NCI-H1105 treated with DMSO at 0.1 percent for 48 hours (cell line): ENCODE measurements around the gene DPYSL4.

ENCODE experiments used
- DNase-seq: peaks from one replicate; lab custom pipeline; 2025; lab: John Stamatoyannopoulos, UW

Gene DPYSL4

DNA sequence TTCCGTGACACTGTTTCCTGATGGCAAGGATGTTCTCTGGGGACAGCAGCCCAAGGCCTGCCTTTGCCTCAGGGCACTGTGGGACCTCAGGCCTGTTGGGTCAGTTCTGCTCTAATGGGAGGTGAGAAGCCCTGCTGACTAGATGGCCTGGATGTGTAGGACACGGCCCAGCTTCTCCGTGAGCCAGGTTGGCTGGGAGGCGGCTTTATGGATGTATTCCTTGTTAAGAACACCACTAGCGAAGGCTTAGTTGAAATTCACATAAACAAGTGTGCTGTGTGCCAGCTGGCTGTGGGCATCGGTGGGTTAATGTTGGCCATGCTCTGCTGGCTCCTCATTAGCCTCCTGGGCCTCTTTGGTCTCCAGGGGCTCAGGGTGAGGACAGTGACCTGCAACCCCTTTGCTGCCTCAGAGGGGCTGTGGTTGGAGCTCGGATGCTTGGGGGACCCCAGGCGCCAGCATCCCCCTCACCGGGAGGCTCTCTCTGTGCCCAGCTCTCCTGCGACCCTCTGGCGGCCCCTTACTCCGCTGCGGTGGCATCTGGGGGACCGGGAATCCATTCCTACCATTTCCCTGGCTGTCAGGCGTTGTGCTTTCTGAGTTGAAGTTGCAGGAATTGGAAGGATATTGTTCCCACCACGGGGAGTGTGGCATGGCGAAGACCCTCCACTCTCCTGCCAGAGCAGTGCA lies 22.8 kb upstream of the DPYSL4 start:
- DNase-seq: no peak

DNA sequence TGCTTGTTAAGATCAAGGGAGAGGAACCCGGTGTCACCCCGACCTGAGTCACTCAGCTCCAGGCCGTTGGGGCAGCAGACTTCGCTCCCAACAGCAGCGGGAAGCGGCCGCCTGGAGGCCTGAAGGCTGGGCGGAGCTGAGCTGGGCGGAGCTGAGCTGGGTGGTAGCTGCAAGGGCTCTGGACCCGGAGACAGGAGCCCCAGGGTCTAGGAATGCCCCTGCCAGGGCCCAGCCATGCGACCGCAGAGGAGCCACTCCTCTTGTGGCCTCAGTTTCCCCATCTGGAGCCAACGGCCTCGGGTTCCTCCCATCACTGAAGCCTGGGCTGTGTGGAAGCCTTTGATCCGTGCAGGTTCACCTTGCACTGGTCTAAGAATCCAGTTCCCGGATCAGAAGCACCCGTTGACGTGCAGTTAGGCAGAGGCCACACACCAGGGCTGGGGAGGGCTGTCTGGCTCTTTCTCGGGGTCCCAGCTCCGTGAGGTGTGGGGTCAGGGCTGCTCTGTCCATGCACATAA lies 21.9 kb upstream of the DPYSL4 start:
- no peak for DNase-seq

DNA sequence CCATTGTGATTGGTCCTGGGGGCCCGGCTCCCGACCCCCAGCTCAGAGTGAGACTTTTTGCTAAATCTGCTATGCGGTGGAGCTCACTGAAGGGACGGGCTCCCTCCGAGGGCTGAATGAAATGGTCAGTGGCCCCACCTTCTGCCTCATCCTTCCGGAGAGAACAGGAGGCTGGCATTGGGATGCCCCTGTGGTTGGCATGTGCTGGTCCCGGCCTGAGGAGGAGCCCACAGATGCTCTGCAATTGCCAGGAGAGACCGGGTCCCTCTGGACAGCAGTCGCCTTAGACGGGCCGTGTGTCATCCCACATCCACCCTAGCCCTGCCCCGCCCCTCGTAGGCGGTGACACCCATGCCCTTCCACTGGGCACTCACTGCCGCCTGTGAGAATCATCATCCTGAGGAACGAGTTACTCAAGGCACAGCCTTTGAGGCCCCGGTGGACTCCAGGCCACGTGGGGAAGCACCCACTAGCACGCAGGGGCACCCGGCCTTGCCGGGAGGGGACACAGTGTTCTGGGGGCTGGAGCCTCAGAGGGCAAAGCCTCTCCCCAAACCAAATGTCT lies 21.2 kb upstream of the DPYSL4 start:
- DNase-seq: no peak

DNA sequence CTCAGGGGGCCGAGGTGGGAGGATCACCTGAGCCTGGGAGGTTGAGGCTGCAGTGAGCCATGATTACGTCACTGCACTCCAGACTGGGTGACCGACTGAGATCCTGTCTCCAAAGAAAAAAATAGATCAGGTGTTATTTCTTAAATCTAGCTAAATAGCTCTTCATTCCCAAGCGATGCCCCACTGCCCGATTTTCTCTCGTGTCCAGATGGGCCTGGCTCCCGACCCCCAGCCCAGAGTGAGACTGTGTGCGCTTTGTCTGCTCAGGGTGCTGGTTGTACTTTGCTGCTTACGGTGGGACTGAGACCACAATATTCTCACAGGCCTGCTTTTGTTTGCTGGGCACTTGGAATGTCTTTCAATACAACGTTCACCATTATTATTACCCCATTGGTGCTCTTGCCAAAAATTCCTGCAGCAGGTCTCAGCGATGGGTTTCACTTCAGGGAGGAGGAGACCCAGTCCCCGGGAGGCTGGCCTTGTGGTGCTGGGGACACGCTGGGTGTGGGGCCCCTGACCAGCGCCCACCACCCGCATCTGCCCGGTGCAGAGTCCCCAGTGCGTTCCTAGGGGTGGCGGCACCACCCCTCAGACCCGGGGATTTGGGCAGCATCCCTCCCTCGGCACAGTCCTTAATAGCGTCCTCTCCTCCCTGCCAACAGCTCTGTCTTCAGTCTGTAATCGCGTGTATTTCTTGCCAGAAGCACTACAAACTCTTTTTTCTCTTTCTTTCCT lies 20.4 kb upstream of the DPYSL4 start:
- no peak for DNase-seq

DNA sequence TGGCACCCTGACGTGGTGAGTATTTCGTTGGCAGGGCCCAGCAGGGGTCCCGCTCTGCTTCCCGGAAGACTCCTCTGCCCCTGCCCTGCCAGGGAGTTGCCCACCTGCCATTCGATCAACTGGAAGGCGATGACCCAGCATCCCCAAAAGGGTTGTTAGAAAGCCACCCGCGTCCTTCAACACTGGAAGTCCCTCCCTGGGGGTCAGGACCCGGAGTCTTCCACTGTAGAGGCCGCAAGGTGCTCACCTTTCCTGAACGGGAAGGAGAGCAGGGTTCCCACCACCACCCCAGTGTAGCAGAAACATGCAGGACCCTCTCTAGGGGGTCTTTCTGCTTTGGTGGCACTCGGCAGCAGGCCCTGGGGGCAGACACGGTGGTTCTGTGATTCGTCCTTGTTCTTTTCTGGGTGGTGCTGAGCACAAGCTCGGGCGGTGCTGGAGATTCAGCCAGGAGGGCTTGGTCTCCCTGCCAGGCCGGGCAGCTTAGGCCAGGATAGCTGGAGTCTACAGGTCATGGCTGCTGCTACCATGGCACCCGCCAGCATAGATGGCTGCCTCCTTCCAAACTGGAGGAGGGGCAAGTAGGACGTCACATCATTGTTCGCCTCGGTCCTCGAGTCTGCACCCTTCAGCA lies 19.6 kb upstream of the DPYSL4 start:
- no peak for DNase-seq

DNA sequence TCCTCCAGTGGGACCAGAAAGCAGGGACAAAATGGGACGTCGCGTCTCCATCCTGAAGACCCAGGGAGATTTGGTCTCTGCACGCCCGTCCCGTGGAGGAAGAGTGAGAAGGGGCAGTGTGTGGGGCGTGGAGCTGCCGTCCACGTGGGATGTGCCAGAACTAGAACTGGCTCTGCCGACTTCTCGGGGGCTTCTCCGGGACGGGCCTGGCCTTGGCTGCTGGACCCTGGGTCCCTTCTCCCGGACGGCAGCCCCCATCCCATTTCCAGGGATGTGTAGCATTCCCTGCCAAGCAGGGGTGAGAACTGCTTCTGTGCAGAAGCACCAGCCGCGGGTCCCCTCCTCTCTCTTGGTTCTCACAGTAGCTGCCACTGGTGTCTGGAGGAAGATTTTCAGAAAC lies 18.8 kb upstream of the DPYSL4 start:
- DNase-seq: no peak

DNA sequence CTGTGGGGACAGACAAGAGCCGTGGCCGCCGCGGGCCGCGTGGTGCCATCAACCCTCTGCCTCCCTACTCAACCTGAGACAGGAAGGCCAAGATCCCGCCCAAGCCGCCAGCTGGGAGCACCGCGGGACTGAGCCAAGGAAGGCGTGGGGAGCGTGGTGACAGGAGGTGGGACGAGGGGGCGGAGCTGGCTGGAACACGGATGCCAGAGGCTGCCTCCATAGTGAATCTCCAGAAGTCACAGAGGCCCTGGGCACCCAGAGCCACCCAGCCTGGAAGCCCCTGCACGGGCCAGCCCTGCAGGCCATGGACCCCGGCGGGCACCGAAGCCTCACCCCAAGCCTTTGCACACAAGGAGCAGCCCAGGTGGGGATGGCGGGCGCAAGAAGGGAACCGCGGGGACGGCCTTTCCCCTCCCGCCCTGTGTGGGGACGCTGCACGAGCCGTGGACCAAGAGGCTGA lies 18.1 kb upstream of the DPYSL4 start:
- DNase-seq: no peak

DNA sequence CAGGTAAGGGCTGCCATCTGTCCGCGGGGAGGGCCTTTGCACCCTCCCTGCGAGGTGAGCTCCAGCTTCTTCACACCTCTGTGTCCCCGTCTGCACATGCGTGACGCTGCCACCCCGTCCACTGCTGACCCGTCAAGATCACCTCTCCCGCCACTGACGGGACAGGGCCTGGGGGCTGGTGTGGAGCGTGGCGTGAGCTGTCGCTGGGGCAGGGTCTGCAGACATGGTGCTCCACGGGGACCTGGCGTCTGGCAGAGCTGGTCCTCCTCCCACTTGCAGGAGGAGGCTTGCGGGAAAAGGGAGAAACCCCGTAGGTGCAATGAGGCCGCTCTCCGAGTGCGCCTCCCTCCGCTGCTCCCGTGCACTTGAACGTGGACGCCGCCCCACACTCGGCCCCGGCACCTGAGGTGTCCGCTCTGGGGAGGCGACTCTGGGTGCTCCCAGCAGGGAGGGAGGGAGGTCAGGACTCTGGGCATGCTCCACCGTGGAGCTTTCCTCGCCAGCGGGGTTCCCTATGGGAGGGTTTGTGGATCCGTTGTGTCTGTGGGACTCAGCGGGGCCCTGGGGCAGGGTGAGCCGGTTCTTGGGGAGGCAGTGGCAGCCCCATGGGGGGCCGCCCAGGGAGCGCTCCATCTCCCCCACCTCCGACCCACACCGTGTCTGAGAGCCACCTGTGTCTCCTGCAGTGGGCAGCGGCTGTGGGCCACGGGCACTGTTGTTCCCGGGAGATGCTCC lies 17.6 kb upstream of the DPYSL4 start:
- DNase-seq: no peak

DNA sequence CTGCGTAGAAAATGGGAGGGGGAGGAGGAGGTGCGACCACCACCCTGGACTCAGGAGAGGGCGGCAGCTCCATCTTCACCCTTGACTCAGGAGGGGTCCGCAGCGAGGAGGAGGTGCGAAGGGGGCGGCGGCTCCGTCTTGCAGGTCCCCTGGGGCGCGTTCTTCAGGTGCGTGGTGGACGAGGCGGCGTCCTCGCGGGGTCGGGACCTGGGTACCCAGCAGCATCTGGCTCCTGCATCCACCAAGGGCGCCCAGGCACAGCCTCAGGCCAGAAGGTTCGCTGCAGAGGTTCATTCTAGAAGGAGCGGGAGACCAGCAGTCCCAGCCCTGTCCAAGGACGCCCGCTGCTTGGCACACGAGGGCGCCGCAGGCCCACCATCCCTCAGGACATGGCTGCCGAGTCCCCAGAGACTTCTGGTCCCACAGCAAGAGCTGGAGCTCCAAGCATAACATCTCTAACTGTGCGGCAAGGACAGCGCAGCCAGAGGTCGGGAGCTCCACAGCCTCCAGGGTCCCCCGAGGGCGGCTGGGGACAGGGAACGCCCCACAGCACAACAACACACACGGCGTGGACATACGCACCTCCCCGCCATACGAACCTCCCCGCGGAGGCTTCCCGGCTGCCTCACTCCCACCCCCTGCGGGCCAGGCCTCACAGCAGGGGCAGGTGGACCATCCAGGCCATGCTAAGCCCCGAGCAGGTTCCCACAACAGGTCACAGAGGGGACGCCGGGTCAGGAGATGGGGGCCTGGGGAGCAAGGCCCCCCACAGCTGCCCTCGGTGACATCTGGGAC lies 16.8 kb upstream of the DPYSL4 start:
- DNase-seq: no peak

DNA sequence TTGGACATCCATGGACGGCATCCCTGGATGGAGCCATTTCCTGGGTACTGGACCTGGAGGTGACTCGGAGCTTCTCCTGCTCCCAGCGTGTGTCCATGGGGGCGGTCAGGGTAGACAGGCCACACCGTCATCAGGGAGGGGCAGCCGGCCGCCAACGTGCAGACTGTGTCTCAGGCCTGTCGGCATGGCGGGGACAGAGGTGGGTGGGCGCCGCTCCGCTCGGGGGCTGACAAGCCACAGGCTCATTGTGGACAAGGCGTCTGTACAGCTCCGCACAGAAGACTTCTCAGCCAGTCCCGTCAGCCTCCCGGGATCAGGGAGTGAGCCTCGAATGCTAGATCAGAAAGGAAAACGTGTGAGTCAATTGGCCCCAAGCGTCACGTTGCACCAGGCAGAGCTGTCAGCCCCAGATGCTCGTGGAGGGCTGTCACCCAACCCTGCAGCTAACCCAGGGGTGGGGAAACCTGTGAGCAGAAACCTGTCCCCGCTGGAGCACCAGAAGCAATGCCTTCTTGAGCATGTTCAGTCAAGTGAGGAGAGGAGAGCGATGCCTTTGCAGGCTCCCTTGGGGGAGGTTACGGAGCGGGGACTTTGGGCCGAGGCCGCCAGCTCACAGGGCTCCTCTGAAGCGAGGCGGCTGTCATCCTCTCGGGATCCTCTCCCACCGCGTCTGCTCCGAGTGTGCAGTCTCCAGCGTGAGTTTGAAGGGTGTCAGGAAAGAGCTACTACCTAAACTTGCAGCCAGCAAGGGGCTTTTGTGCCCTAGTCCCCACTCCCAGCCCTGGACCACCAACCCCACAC lies 16.0 kb upstream of the DPYSL4 start:
- DNase-seq: no peak

DNA sequence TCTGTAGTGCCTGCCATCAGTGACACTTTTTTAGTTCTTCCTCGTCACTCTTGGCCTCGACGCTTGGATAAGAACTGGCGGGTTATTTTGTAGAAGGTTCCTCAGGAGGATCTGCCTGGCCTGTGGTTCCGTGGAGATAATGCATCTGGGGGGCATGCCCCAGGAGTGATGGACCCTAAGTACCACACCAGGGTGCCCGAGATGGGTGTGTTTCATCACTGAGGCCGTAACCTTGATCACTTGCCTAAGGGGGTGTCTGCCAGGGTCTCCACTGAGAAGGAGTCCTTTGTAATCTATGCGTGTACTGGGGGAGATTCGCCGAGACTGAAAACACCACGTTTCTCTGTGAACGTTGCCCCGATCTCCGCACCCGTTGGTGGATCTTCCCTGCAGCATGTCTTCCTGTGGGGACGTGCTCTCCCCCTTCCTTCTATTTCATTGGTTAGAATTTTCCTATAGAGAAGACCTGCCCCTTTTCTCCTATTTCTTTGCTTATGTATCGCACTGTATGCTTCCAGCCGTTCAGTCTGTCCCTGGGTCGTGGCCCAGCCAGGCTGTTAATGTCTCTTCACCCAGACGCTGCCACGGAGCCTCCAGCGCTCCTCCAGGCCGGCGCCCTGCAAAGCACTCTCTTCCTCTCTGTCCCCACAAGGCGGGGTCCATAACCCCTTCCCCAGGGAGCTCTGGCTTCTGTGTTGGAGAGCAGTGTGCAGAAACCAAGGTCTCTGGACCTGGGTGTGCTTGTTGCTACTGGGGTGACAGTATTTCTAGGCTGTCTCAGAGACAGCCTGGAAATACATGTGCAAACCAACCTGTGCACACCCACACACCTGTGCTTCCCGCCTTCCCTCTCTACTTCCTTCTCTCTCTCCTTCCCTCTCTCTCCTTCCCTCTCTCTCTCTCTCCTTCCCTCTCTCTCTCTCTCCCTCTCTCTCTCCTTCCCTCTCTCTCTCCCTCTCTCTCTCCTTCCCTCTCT lies 14.4 kb upstream of the DPYSL4 start:
- DNase-seq: no peak

DNA sequence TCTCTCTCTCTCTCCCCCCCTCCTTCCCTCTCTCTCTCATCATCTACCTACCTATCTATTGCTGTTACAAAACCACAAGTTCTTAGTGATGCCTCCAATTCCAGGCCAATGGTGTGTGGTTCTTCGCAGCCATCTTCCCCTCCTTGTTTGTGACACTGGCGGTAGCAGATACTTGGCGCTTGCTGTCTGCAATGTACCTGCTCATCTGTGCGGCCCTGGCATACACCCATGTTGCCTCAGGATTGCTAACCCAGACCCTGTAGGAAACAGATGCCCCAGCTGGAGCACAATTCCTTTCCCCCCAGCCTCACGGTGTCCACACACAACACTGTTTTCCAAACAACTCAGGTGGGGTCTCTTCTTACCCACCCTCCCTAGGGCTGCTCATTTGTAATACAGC lies 13.6 kb upstream of the DPYSL4 start:
- no peak for DNase-seq

DNA sequence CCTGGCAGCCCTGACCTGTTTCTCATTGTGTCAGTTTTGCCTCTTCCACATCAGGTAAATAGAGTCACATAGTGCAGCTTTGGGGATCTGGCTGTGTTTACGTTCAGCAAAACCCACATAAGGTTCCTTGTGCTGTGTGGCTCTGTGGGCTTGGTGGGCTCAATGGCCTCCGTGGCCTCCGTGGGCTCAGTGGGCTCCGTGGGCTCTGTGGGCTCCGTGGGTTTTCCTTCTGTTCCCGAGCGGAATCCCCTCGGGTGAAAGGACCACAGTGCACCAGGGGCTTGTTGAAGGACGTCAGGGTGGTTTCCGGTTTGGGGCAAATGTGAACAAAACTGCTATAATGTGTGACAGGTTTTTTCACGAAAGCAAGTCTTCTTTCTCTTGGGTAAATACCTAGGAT lies 12.5 kb upstream of the DPYSL4 start:
- no peak for DNase-seq

DNA sequence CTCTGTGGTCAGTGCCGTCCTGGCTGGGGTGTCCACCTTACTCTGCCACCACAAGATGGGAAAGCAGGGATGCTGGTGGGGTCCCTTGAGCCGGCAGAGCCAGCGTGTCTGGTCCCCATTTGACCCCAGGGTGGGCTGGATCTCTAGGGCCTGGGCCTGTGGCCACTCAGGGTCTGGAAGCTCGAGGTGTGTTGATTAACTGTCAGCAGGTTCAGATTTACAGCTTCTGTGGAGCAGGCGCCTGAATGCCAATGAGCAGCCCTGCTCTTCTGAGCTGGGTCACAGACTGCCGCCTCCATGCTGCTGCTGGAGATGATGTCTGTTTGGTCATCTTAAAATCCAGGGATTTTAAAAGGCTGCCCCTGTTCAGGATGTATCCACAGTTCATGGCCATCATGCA lies 11.3 kb upstream of the DPYSL4 start:
- no peak for DNase-seq

DNA sequence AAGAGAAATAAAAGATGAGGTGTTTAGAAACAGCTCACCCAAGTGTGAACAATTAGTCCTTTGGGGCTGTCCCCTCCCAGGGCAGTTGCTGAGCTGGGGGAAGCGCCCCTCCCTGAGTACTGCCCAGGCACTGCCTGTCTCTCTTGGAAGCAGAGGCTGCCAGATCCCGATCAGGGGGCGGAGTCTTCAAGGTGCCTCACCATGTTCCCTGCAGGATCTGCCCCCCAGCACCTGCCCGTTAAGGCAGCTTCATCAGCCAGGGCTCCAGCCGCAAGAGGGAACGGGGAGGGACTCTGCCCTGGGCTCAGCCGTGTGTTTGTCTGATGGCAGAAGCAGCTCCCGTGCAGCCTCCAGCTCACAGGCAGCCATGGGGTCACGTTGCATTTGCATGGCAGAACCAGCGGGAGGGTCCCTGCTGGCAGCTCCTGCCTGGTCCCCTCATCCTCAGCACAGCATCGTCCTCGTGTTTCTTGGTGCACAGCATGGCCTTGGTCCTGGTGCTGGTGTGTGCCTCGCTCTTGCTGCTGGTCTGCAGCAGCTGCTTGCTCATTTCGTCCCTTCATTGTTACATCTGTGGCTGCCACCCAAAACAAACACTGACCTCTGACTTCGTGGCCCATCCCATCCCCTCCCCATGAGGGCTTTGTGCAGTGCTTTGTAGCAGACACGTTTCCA lies 10.7 kb upstream of the DPYSL4 start:
- peak; percentile 27 for DNase-seq

DNA sequence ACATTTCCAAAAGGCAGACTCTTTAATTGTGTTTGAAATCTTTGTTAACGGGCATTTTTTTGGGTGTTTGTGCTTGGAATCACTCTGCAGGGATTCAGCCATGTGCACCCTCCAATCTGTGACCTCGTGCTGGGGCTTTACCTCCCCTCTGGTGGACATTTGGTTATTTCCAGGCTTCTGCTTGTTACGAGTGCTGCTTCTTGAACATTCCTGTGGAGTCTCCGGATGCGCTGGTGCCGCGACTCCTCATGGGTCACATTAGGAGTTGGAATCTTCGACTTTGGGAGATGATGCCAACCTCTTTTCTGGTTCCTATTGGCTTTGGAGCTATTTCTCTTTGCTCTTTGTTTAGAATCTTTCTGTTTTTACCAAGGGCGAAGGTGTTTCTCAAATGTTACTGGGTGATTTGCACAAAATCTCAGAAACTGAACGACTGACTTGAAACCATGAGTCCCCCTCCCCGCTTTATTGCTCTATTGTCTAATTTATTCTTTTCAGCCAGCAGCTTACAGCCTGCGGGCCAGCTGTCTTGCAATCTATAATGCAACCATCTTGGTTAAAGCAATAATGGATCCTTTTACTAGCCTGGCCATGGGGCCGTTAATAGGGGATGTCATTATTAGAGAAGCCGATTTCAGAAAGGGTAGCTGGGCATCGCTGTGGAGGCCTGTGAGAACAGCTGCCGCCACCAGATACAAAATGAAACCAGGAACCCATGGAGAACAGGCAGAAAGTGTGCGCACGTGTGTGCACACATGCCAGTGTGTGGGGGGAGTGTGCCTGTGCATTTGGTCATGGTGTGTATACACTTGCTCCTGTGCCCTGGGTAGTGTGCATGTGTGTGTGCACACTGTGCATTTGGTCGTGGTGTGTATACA lies 9.9 kb upstream of the DPYSL4 start:
- DNase-seq: no peak

DNA sequence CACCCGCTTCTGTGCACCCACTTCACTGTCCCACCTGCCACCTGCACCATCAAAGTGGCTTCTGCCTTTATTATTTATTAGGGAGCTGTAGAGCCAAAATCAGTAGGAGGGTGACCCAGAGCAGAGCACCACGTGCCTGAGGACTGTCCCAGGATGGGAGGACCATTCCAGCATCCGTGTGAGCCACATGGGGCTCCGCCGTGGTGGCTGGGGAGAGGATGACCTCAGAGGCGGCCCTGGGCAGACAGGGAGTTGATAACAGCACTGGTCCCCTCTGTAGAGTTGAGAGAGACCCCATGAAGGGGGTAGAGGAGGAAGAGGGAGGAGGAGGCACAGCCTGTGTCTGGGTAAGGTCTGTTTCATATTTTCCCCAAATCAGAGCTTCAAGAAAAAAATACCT lies 8.7 kb upstream of the DPYSL4 start:
- no peak for DNase-seq
